Motor neuron (in vitro differentiated cells): ENCODE data around the gene VRK3. TPM values are rescaled to one million over a fixed set of nuclear protein-coding genes. Genes with fewer than 3 reads are reported as not detected.

Source experiments
- ATAC-seq, 8 experiments: fragments of 200-7000 bp; cut with Tn5 transposase; replicated peaks in 6 of 8; 2 replicates each; pipeline ENCODE4 v1.8.0; 2021; ENCODE audit warnings: mild to moderate bottlenecking in 8 of 8, moderate library complexity in 8 of 8
- H3K27ac ChIP-seq, 2 donors: fragments of 250-450 bp; sonication (Bioruptor Pico); 2 replicates each; pipeline ENCODE4 v1.9.0; 2021; ENCODE audit warnings: antibody characterized with exemption in 2 of 2, mild to moderate bottlenecking in 2 of 2, moderate library complexity in 1 of 2
- H3K4me1 ChIP-seq, 2 donors: fragments of 250-450 bp; sonication (Bioruptor Pico); replicated peaks in 1 of 2; 2 replicates each; pipeline ENCODE4 v1.6.1; 2021; ENCODE audit warnings: antibody characterized with exemption in 2 of 2, mild to moderate bottlenecking in 2 of 2, moderate library complexity in 1 of 2
- H3K4me3 ChIP-seq, 5 donors: fragments of 250-450 bp; sonication (Bioruptor Pico); 2 replicates each; pipeline ENCODE4 v1.9.0; 2021; ENCODE audit warnings: antibody characterized with exemption in 5 of 5, mild to moderate bottlenecking in 5 of 5, moderate library complexity in 4 of 5
- WGBS, 10 experiments: fragments of 450-650 bp; shearing (Covaris generic); methylation state at CpG; one replicate each; pipeline ENCODE4 v1.0.0; 2022; 5-methylcytosine and 5-hydroxymethylcytosine counted together
- in situ Hi-C, 9 experiments: fragments of 400-800 bp; cut with MboI; loops; one replicate each; pipeline ENCODE4 v1.15.0; 2021; ENCODE audit warnings: low sequenced_read_pairs in 9 of 9, low pct_unique_long_range_greater_than_20kb in 2 of 9; ENCODE audit not compliant: unreplicated experiment in 9 of 9
- total RNA-seq, 8 experiments: library from RNA; unstranded; fragments of 300-600 nt; gene quantifications; 2 replicates each; pipeline versions ENCODE4 v1.2.3 to v1.2.4, GENCODE V29; 2022

The VRK3 gene
- total RNA-seq, 8 experiments from 2014 or later: 28.3 to 46.5 (median 34.7) TPM

DNA sequence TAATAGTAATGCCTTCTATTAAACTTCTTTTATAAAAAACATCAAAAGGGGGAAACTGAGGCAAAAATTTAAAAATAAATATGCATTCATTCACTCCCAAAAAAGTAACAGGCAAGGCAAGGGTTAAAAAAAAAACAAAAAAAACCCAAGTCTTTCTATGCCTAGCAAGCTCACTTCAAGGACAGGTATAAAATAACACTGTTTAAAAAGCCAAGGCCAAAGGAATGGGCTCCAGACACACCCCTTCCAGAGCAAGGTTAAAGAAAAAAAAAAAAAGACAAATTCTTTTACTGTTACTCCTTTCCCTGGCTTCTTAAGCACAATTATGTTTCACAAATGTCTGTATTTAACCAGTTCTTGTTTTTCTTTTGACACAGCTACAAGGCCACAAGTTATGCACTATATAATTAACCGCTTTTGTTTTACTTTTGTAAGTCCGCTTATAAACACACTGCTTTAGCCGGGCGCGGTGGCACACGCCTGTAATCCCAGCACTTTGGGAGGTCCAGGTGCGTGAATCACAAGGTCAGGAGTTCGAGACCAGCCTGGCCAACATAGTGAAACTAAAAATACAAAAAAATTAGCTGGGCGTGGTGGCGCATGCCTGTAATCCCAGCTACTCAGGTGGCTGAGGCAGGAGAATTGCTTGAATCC is 67.8 kb downstream of the VRK3 start:
- peaks cover 17 to 19% of the 10 kb centered on the region in 2 donors for H3K4me1 ChIP-seq
- H3K27ac ChIP-seq: no peak overlapping the region
- 0 to 98% (median 91%) methylated on average over 1 to 10 of the region's 10 CpGs; no CpG with 5 or more reads in 1 of the 10 experiments for WGBS, 10 experiments
- no peak overlapping the region for H3K4me3 ChIP-seq
- no peak for ATAC-seq
- in situ Hi-C loops: no loop called here

DNA sequence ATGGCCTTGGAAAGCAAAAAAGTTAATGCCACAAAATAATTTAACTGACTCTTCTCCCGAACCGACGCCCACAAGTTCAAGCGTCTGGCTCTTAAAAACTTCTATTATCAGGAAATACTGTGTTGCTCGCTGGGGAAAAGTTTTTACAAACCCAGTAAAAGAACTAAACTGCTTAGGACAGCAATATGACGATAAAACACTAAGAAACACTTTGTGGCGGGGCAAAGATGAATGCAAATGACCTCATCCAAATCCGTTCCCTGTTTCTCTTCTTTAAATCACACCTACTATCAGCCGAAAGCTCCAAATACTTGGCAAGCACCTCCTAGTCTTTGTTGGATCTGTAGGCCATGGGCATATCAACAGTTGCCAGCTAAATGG is 69.1 kb downstream of the VRK3 start:
- Histone ChIP-seq H3K27ac (no peak overlapping the region), H3K4me3 (no peak overlapping the region), H3K4me1 (peaks cover 17 to 19% of the 10 kb centered on the region in 2 donors)
- no peak for ATAC-seq
- in situ Hi-C loops: no loop called here
- WGBS, 10 experiments: 48 to 100% (median 90%) methylated on average over 2 to 9 of the region's 9 CpGs; no CpG with 5 or more reads in 1 of the 10 experiments

DNA sequence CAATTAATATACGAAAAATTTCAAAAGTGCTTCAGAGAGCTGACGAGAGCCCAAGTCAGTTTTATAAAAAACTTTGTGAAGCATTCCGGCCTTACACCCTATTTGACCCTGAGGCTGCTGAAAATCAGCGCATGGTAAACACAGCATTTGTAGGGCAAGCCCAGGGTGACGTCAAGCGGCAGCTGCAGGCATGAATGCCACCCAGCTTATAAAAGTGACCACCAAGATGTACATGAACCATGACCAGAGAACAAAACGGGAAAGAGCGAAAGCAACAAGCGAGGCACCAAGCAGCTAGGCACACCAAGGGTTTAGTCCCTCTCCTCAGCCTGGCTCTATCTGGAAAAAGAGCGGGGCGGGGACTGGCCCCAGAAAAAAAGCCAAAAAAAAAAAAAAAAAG is 70.2 kb downstream of the VRK3 start:
- peak in 6 of 8 experiments; percentile 16 to 51 (median 22) for ATAC-seq
- 26 to 84% (median 68%) methylated on average over 2 to 11 of the region's 11 CpGs; no CpG with 5 or more reads in 1 of the 10 experiments for WGBS, 10 experiments
- no peak overlapping the region for H3K4me3 ChIP-seq
- in situ Hi-C loops: no loop called here
- H3K4me1 ChIP-seq: peaks cover 17 to 20% of the 10 kb centered on the region in 2 donors
- H3K27ac ChIP-seq: no peak overlapping the region

DNA sequence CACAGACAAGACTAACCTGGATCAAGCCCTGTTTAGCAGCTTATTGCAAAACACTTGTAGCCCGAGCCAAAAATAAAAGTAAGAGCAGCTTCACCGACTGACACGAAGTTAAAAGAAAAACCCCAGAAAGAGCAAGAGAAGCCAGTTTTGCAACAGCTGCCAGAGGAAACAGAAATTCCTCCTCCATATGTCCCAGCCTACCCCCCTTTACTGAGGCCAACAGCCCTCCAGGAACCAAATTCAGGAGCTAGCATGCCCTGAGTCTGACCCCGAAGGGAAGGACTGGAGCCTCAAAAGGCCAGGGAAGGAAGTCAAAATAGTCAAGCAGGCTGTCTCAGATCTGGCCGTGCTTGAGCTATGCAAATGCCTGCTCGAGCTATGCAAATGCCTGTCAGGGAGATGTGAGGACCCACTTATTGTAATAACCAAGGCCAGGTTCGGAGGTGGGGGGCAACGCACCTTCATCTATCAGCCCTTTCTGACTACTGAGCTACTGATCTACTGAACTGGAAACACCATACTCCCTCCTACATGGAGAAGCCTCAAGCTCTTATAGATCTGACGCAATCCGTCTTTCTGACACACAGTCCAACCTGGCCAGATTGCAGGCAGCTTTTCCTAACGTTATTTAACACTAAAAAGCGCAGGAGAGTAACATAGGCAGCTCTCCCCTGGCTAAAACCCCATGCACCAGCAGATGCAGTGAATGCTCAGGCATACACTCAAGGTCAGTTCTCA is 70.9 kb downstream of the VRK3 start:
- Histone ChIP-seq H3K4me3 (no peak overlapping the region), H3K4me1 (peaks cover 17 to 24% of the 10 kb centered on the region in 2 donors), H3K27ac (peak overlapping the region in 1 of 2 donors; percentile 70)
- peak; percentile 41 to 83 (median 79) for ATAC-seq
- WGBS, 10 experiments: 4 to 53% (median 32%) methylated on average over 2 to 9 of the region's 12 CpGs
- in situ Hi-C loops: no loop called here

DNA sequence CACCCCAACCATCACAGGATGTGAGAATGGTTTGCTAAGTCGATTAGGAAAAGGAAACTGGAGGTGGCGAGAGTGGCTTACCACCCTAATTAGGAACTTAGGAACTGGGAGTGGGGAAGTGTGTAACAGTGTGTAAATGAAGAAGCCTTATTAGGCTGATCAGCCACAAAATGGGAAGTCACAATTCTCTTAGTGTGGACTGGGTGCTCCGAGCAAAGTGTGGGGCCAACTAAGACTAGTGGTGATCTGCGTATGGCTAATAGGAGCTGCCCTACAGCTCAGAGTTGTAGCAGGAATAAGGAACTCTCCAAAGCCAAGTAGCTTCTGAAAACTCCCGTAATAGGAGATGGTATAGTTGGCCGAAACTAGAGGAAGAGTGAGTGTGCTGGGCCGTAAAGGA is 71.8 kb downstream of the VRK3 start:
- H3K4me1 ChIP-seq: peaks cover 17 to 24% of the 10 kb centered on the region in 2 donors
- no peak overlapping the region for H3K4me3 ChIP-seq
- in situ Hi-C loops: no loop called here
- H3K27ac ChIP-seq: no peak overlapping the region
- ATAC-seq: no peak
- 14 to 81% (median 71%) methylated on average over 3 to 5 of the region's 7 CpGs; no CpG with 5 or more reads in 1 of the 10 experiments for WGBS, 10 experiments

DNA sequence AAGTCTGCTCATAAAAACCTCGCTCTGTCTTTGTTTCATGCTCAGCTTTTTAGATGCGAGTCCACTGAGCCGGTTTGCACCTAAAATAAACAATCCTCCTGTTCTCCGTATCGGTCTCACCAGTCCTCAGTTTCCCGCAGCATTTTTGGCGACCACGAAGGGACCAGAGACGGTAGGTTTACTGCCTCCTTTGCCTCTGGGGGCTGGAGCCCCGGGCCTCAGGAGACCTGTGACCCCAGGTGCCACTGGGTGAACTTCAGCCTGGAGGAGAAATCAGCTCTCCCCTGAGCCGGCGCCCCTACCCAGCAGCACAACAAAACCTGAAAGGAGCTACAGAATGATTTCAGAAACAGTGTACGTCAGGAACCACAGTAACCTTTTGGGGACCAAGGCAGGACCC is 72.3 kb downstream of the VRK3 start:
- 58 to 100% (median 79%) methylated on average over 1 to 12 of the region's 13 CpGs; no CpG with 5 or more reads in 1 of the 10 experiments for WGBS, 10 experiments
- no peak overlapping the region for H3K4me3 ChIP-seq
- ATAC-seq: no peak
- H3K4me1 ChIP-seq: peaks cover 17 to 24% of the 10 kb centered on the region in 2 donors
- H3K27ac ChIP-seq: no peak overlapping the region
- in situ Hi-C loops: no loop called here

DNA sequence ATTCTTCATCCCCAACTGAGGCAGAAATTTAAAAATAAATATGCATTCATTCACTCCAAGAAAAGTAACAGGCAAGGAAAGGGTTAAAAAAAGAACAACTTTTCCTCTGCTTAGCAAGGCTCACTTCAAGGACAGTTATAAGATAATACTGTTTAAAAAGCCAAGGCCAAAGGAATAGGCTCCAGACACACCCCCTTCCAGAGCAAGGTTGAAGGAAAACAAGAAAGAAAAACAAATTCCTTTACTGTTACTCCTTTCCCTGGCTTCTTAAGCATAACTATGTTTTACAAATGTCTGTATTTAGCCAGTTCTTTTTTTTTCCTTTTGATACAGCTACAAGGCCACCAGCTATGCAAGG is 72.7 kb downstream of the VRK3 start:
- Histone ChIP-seq H3K4me1 (peaks cover 17 to 24% of the 10 kb centered on the region in 2 donors), H3K4me3 (no peak overlapping the region), H3K27ac (no peak overlapping the region)
- no peak for ATAC-seq
- in situ Hi-C loops: no loop called here

DNA sequence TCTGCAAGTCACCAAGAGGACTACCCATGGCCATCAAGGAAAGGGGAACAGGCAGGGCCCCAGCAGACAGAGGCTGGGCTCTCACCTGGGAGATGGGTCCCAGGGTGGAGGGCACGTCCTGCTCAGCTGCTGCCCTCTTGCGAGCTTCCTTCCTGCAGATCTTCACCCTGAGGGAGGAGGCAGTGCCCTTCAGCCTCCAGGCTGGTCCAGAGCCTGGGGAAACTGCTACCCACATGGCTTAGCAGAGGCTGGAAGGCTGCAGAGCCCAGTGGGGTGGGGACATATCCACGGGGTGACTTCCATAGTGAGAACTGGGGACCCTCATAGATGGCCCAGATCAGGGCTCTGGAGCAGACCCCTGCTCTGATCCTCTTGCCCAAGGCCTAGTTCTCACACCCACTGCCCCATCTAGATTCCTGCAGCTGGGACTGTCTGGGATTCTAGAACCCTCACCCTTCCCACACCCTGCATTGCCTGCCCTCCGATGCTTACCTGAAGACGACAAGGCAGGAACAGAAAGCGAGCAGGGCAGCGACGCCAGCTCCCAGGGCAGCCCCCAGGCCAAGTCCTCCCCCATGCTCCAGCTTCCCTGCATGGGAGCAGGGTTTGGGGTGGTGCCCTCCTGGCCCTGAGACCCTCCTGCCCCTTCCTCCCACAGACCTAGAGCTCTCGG is 73.2 kb downstream of the VRK3 start:
- 50 to 100% (median 84%) methylated on average over 1 to 6 of the region's 9 CpGs; no CpG with 5 or more reads in 2 of the 10 experiments for WGBS, 10 experiments
- ATAC-seq: no peak
- in situ Hi-C loops: no loop called here
- Histone ChIP-seq H3K27ac (no peak overlapping the region), H3K4me3 (no peak overlapping the region), H3K4me1 (peaks cover 17 to 24% of the 10 kb centered on the region in 2 donors)

DNA sequence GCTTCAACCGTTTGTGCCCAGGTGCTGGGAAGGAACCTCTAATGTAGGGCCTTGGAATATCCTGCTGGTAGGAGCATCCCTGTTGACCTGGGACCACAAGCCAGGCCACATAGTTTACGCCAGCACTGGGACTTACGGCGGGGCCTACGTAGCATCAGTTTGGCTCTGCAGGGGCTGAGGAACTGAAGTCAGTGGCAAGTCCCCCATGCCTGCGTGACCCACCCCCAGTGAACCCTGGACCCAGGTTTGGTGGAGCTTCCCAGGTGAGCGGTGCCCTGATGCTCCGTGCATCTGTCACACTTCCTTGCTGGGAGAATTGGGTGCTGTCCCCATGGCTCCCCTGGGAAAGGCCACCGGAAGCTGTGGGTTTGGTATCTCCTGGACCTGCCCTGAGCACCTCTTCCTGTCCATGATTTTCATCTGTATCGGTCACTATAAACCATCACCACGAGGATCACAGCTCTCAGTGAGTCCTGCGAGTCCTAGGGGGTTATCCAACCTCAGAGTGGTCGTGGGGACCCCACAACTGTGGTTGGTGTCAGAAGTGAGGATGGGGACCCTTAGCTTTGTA is 74.1 kb downstream of the VRK3 start:
- 40 to 100% (median 83%) methylated on average over 1 to 5 of the region's 13 CpGs; no CpG with 5 or more reads in 3 of the 10 experiments for WGBS, 10 experiments
- Histone ChIP-seq H3K27ac (no peak overlapping the region), H3K4me1 (peaks cover 17 to 24% of the 10 kb centered on the region in 2 donors), H3K4me3 (no peak overlapping the region)
- in situ Hi-C loops: no loop called here
- ATAC-seq: no peak

DNA sequence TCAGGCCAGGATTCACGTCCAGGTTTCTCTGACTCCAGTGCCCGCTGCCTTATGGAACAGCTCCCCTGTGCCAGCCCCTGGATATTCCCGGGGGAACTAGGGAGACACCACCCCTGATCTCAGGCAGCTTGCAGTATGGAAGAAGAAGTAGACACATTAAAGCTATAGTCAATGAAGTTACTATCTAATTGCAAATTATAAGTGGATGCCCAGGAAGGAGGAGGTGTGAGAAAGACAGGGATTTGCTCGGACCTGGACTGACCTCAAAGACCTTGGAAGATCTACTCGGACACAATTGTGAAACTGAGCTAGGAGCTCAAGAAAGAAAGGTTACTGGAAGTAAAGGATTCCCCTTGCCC is 74.6 kb downstream of the VRK3 start:
- no peak overlapping the region for H3K27ac ChIP-seq
- H3K4me1 ChIP-seq: peaks cover 17 to 24% of the 10 kb centered on the region in 2 donors
- 0 to 100% (median 75%) methylated on average over 1 to 4 of the region's 5 CpGs; no CpG with 5 or more reads in 3 of the 10 experiments for WGBS, 10 experiments
- in situ Hi-C loops: no loop called here
- no peak for ATAC-seq
- no peak overlapping the region for H3K4me3 ChIP-seq

DNA sequence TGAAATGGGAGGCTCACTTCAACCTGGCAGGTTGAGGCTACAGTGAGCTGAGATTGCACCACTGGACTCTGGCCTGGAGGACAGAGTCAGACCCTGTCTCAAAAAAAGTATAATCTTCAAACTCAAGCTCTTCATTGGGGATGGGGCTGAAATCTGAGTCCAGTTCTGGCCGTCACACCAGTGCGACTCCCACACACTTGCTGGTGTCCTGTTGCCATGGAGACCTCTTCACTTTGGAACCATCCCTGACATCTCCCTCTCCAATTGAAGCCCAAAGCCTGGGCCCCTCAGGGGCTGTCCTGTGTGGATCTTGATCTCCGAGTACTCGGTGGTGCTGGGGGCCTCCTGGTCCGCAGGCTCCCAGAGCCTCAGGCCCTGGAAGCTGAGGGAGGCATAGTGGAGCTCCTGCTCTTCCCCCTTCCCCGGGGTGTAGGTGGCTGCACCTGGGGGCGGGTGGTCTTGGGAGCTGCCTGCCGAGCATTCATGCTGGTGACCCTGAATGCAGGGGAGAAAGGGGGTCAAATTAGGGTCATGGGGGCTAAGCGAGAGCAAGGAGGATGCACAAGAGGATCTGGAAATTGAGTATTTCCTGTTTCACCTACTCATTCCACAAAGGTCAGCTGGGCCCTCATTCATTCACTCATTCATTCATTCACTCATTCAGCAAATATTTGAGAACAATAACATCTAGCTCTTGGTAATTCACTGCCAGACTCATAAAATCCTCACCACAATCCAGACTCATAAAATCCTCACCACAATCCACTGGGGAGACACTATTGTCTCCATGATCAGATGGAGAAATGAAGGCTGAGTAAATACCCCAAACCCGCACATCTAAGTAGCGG is 75.2 kb downstream of the VRK3 start:
- peak in 1 of 8 experiments; percentile 27 for ATAC-seq
- Histone ChIP-seq H3K27ac (no peak overlapping the region), H3K4me1 (peaks cover 13 to 20% of the 10 kb centered on the region in 2 donors), H3K4me3 (no peak overlapping the region)
- WGBS, 10 experiments: 0 to 92% (median 68%) methylated on average over 1 to 7 of the region's 11 CpGs; no CpG with 5 or more reads in 2 of the 10 experiments
- in situ Hi-C loops: loop anchor here in 2 of 9 experiments (25.0 kb wide), 1 partner anchor 187 kb away; no protein-coding TSS in a partner anchor

DNA sequence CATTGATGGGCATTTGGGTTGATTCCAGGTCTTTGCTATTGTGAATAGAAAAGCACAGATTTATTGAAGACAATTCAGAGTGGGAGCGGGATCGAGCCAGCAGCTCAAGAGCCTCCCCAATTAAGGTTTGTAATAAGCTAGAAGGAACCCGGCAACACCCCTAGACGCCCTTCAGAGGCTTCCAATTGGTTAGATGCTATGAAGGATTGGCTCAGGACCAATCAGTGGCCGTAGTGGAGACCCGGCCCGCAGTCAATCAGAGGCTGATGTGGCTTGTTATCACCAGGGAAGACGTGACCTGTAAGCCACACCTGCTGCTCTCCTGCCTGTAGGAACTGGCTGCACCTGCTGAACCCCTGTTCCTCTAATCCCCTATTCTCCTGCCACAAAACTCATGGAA is 78.8 kb downstream of the VRK3 start:
- H3K27ac ChIP-seq: no peak overlapping the region
- 50 to 100% (median 75%) methylated on average over 1 to 7 of the region's 8 CpGs; no CpG with 5 or more reads in 3 of the 10 experiments for WGBS, 10 experiments
- H3K4me3 ChIP-seq: no peak overlapping the region
- peaks cover 4 to 11% of the 10 kb centered on the region in 2 donors for H3K4me1 ChIP-seq
- no peak for ATAC-seq
- in situ Hi-C loops: loop anchor here in 2 of 9 experiments (25.0 kb wide), 1 partner anchor 191 kb away; no protein-coding TSS in a partner anchor
